H1 (cell line): ENCODE results near the gene CRABP2. TPM values are rescaled to one million over a fixed set of nuclear protein-coding genes. Genes with fewer than 3 reads are reported as not detected.

Source experiments
- CTCF ChIA-PET: fragments of 300-600 bp; sonication (Branson Sonifier 250); formaldehyde crosslinking; loops from one replicate; lab custom pipeline; 2021; ENCODE audit not compliant: partially characterized antibody; lab: Charles Lee
- POLR2A ChIA-PET: fragments of 300-600 bp; sonication (Branson Sonifier 250); formaldehyde crosslinking; loops from one replicate; lab custom pipeline; 2021; ENCODE audit warnings: inconsistent platforms; ENCODE audit not compliant: partially characterized antibody; lab: Charles Lee
- DNase-seq, 2 experiments: peaks; one replicate each; pipeline versions ENCODE4 v3.0.0 to v3.0.0-alpha.2; 2010 to 2022; ENCODE audit warnings: low spot score in 2 of 2, low read depth in 1 of 2, mixed read lengths in 1 of 2
- FAIRE-seq: peaks from 2 replicates; lab custom pipeline; 2011; peaks lifted over from hg19 to GRCh38; lab: Jason Lieb, UNC
- H2AFZ ChIP-seq: 2 replicates; pipeline ENCODE4 v1.8.1; 2012; ENCODE audit warnings: low read length, inconsistent platforms
- H2AK5ac ChIP-seq: 2 replicates; pipeline ENCODE4 v1.6.1; 2013; ENCODE audit warnings: low read depth, low read length
- H2BK120ac ChIP-seq: replicated peaks from 2 replicates; pipeline ENCODE3; 2013; ENCODE audit warnings: low read depth, low read length, inconsistent platforms
- H2BK12ac ChIP-seq: 2 replicates; pipeline ENCODE4 v1.6.1; 2013; ENCODE audit warnings: low read depth, low read length
- H2BK15ac ChIP-seq: 2 replicates; pipeline ENCODE4 v1.6.1; 2013; ENCODE audit warnings: low read length
- H2BK20ac ChIP-seq: 2 replicates; pipeline ENCODE4 v1.6.1; 2013; ENCODE audit warnings: low read length
- H2BK5ac ChIP-seq: 2 replicates; pipeline ENCODE4 v1.6.1; 2013; ENCODE audit warnings: low read depth, low read length
- H3K14ac ChIP-seq: 2 replicates; pipeline ENCODE4 v1.6.1; 2013; ENCODE audit warnings: inconsistent platforms; ENCODE audit not compliant: insufficient read length
- H3K18ac ChIP-seq: 2 replicates; pipeline ENCODE4 v1.6.1; 2013; ENCODE audit warnings: low read length; ENCODE audit errors: extremely low read depth
- H3K23ac ChIP-seq: 2 replicates; pipeline ENCODE4 v1.6.1; 2013; ENCODE audit warnings: inconsistent platforms; ENCODE audit not compliant: insufficient read length
- H3K23me2 ChIP-seq: 2 replicates; pipeline ENCODE4 v1.6.1; 2013; ENCODE audit warnings: low read depth, low read length
- H3K27ac ChIP-seq: 2 replicates; pipeline ENCODE4 v1.6.1; 2011; ENCODE audit warnings: low read depth, low read length, inconsistent platforms
- H3K27me3 ChIP-seq, 4 experiments: replicated peaks in 1 of 4; 1 replicate in 1 of 4; 2 replicates in 3 of 4; pipeline versions ENCODE4 v1.6.1 to v1.8.1; 2011 to 2013; ENCODE audit warnings: low read length in 3 of 4, mild to moderate bottlenecking in 3 of 4, inconsistent platforms in 2 of 4, mixed read lengths in 2 of 4, moderate library complexity in 1 of 4; ENCODE audit not compliant: control insufficient read depth in 3 of 4, insufficient read depth in 3 of 4; ENCODE audit errors: extremely low read depth in 1 of 4
- H3K36me3 ChIP-seq, 4 experiments: 2 replicates each; pipeline versions ENCODE4 v1.6.1 to v1.8.1; 2011 to 2013; ENCODE audit warnings: mild to moderate bottlenecking in 4 of 4, low read length in 3 of 4, moderate library complexity in 2 of 4, control low read depth in 1 of 4, inconsistent platforms in 1 of 4; ENCODE audit not compliant: insufficient read depth in 4 of 4, control insufficient read depth in 2 of 4
- H3K4ac ChIP-seq: replicated peaks from 2 replicates; pipeline ENCODE3; 2013; ENCODE audit warnings: low read length, low read depth, mixed read lengths, inconsistent platforms; ENCODE audit not compliant: insufficient read length
- H3K4me1 ChIP-seq, 4 experiments: replicated peaks in 1 of 4; 1 replicate in 1 of 4; 2 replicates in 3 of 4; pipeline versions ENCODE4 v1.6.1 to v1.8.1; 2011 to 2013; ENCODE audit warnings: low read length in 3 of 4, inconsistent platforms in 2 of 4, mixed read lengths in 1 of 4; ENCODE audit not compliant: insufficient read depth in 4 of 4, control insufficient read depth in 3 of 4
- H3K4me2 ChIP-seq, 2 experiments: 2 replicates each; pipeline versions ENCODE4 v1.6.1 to v1.8.1; 2011 to 2013; ENCODE audit warnings: low read depth in 2 of 2, low read length in 2 of 2, control low read depth in 1 of 2, inconsistent platforms in 1 of 2, mild to moderate bottlenecking in 1 of 2; ENCODE audit not compliant: insufficient read depth in 1 of 2
- H3K4me3 ChIP-seq, 4 experiments: fragments of 200-600, 300-600 bp in 1 of 4; sonication (generic), shearing (Covaris generic), sonication (Bioruptor Twin) in 1 of 4; 2 replicates each; pipeline versions ENCODE4 v1.5.1 to v1.8.1; 2011 to 2016; ENCODE audit warnings: low read length in 4 of 4, low read depth in 3 of 4, control low read depth in 2 of 4, inconsistent platforms in 2 of 4, mild to moderate bottlenecking in 2 of 4, mixed read lengths in 1 of 4, moderate library complexity in 1 of 4; ENCODE audit not compliant: insufficient read depth in 2 of 4; ENCODE audit errors: extremely low read depth in 1 of 4
- H3K56ac ChIP-seq: replicated peaks from 2 replicates; pipeline ENCODE3; 2013; ENCODE audit warnings: low read depth, mild to moderate bottlenecking, mixed read lengths, low read length, inconsistent platforms; ENCODE audit not compliant: insufficient read length
- H3K79me1 ChIP-seq: 2 replicates; pipeline ENCODE4 v1.6.1; 2013; ENCODE audit warnings: low read depth, low read length, control low read depth
- H3K79me2 ChIP-seq, 2 experiments: 2 replicates each; pipeline versions ENCODE4 v1.6.1 to v1.8.1; 2012 to 2013; ENCODE audit warnings: low read length in 2 of 2, mild to moderate bottlenecking in 2 of 2, inconsistent platforms in 1 of 2; ENCODE audit not compliant: insufficient read depth in 2 of 2, control insufficient read depth in 1 of 2
- H3K9ac ChIP-seq, 4 experiments: replicated peaks in 1 of 4; 1 replicate in 1 of 4; 2 replicates in 3 of 4; pipeline versions ENCODE4 v1.6.1 to v1.8.1; 2011 to 2013; ENCODE audit warnings: low read depth in 3 of 4, low read length in 3 of 4, control low read depth in 2 of 4, mild to moderate bottlenecking in 2 of 4, moderate library complexity in 2 of 4, inconsistent platforms in 1 of 4; ENCODE audit errors: extremely low read depth in 1 of 4
- H3K9me3 ChIP-seq, 2 experiments: 2 replicates each; pipeline versions ENCODE4 v1.6.1 to v1.8.1; 2012 to 2013; ENCODE audit warnings: mild to moderate bottlenecking in 2 of 2, moderate library complexity in 2 of 2, control low read depth in 1 of 2, inconsistent platforms in 1 of 2, low read depth in 1 of 2, low read length in 1 of 2, mixed read lengths in 1 of 2; ENCODE audit not compliant: insufficient read depth in 2 of 2
- H4K20me1 ChIP-seq, 2 experiments: replicated peaks in 1 of 2; 2 replicates each; pipeline versions ENCODE3 to v1.8.1; 2011 to 2013; ENCODE audit warnings: inconsistent platforms in 2 of 2, low read length in 2 of 2, mild to moderate bottlenecking in 1 of 2; ENCODE audit not compliant: insufficient read depth in 2 of 2, control insufficient read depth in 1 of 2
- H4K5ac ChIP-seq: 2 replicates; pipeline ENCODE4 v1.6.1; 2013; ENCODE audit warnings: low read length, low read depth, mixed read lengths, inconsistent platforms; ENCODE audit not compliant: insufficient read length
- H4K8ac ChIP-seq: 2 replicates; pipeline ENCODE4 v1.8.0; 2013; ENCODE audit warnings: mild to moderate bottlenecking, moderate library complexity, low read length, inconsistent platforms; ENCODE audit not compliant: insufficient read depth; ENCODE audit errors: extremely low read depth
- H4K91ac ChIP-seq: replicated peaks from 2 replicates; pipeline ENCODE3; 2013; ENCODE audit warnings: low read length, mixed read lengths, inconsistent platforms; ENCODE audit not compliant: insufficient read length
- BACH1 ChIP-seq: IDR thresholded peaks from 2 replicates; pipeline ENCODE4 v1.6.1; 2012; ENCODE audit warnings: low read length, improper control_type of control experiment
- BCL11A ChIP-seq, 2 experiments: IDR thresholded peaks; one replicate each; pipeline ENCODE4 v1.6.1; 2011; ENCODE audit warnings: low read depth in 2 of 2, low read length in 2 of 2, mild to moderate bottlenecking in 2 of 2
- CBX5 ChIP-seq: fragments of 300-800, 300-1000 bp; sonication (generic); IDR thresholded peaks from 2 replicates; pipeline ENCODE4 v1.7.1; 2016; ENCODE audit warnings: antibody characterized with exemption, low read length, low read depth
- CHD2 ChIP-seq: IDR thresholded peaks from 2 replicates; pipeline ENCODE4 v1.6.1; 2012; ENCODE audit warnings: low read length, improper control_type of control experiment
- HDAC6 ChIP-seq: IDR thresholded peaks from one replicate; pipeline ENCODE4 v1.7.1; 2012; ENCODE audit warnings: low read depth, mild to moderate bottlenecking, inconsistent platforms, low read length, moderate library complexity
- MAX ChIP-seq: IDR thresholded peaks from 2 replicates; pipeline ENCODE4 v1.6.1; 2012; ENCODE audit warnings: inconsistent platforms
- POU5F1 ChIP-seq: IDR thresholded peaks from 2 replicates; pipeline ENCODE4 v1.6.1; 2011; ENCODE audit warnings: low read depth, mild to moderate bottlenecking, low read length, moderate library complexity
- SIN3A ChIP-seq, 2 experiments: IDR thresholded peaks in 1 of 2; conservative IDR thresholded peaks in 1 of 2; 2 replicates each; pipeline ENCODE4 v1.6.1; 2011 to 2012; ENCODE audit warnings: low read length in 2 of 2, improper control_type of control experiment in 1 of 2, low read depth in 1 of 2, mild to moderate bottlenecking in 1 of 2
- SP1 ChIP-seq: IDR thresholded peaks from 2 replicates; pipeline ENCODE4 v1.6.1; 2011; ENCODE audit warnings: low read depth, low read length
- SRF ChIP-seq: IDR thresholded peaks from 2 replicates; pipeline ENCODE4 v1.6.1; 2011; ENCODE audit warnings: mild to moderate bottlenecking, low read depth, low read length, moderate library complexity
- ZNF274 ChIP-seq: IDR thresholded peaks from 2 replicates; pipeline ENCODE4 v1.7.0; 2012; ENCODE audit warnings: low read length, borderline replicate concordance; ENCODE audit errors: extremely low read depth
- WGBS, 2 experiments: shearing (Covaris generic) in 1 of 2; methylation state at CpG; one replicate each; pipeline versions ENCODE4 v1.1.6 to v1.1.7; 2013 to 2015; ENCODE audit warnings: low lambda C conversion rate in 2 of 2, mixed read lengths in 2 of 2, inconsistent platforms in 1 of 2, low coverage in 1 of 2, missing lambda C conversion rate in 1 of 2; ENCODE audit not compliant: insufficient replicate concordance in 2 of 2, insufficient coverage in 1 of 2, insufficient read length in 1 of 2; ENCODE audit errors: extremely low coverage in 1 of 2, missing lambda C conversion rate in 1 of 2; 5-methylcytosine and 5-hydroxymethylcytosine counted together
- polyA plus RNA-seq, 7 experiments: library from polyadenylated mRNA; depleted of rRNA in 3 of 7; stranded (reverse) in 5 of 7; unstranded in 2 of 7; fragments of >200 nt in 5 of 7; fragments of 200-250 nt in 2 of 7; gene quantifications; 1 replicate in 5 of 7; 2 replicates in 1 of 7; 4 replicates in 1 of 7; pipeline versions ENCODE4 v1.2.1 to v1.2.3, GENCODE V29; 2011 to 2013; ENCODE audit warnings: missing spikeins in 2 of 7, mixed read lengths in 2 of 7
- total RNA-seq: library from RNA; stranded (reverse); fragmentation: NEBNext Ultra II Directional; extraction: Animal tissue kit (Norgen Biotek cat#: 25700); gene quantifications from 2 replicates; pipeline ENCODE4 v1.2.1, GENCODE V29; 2021

CRABP2 gene
- total and polyA plus RNA-seq, 2 of the 8 experiments (the other 6 are each of a cell fraction or from before 2014, with no cell fraction given) = 69.2 to 119 TPM

- peak overlapping the region; percentile 98 for H3K4ac ChIP-seq
- H4K91ac ChIP-seq = peak overlapping the region; percentile 99
- 9% methylated on average over 6 of the region's 8 CpGs; no CpG with 5 or more reads in 1 of the 2 experiments for WGBS, 2 experiments
- H2BK5ac ChIP-seq = peak overlapping the region; percentile 99
- peak overlapping the region; percentile 28 for H3K56ac ChIP-seq
- peak overlapping the region; percentile 91; the same call in 1 of the 2 replicates for H4K8ac ChIP-seq
- H4K20me1 ChIP-seq = peaks cover 4 to 10% of the 10 kb centered on the region in 2 experiments
- peak overlapping the region; percentile 68 for H3K14ac ChIP-seq
- H3K79me2 ChIP-seq = peaks cover 7 to 24% of the 10 kb centered on the region in 2 experiments; a peak in 2 of 4 replicates
- no peaks in the 10 kb centered on the region for H3K79me1 ChIP-seq
- peaks cover 0 to 19% (median 8%) of the 10 kb centered on the region in 4 experiments; a peak in 4 of 7 replicates for H3K27me3 ChIP-seq
- peak overlapping the region; percentile 50 to 80 (median 70) for H3K4me3 ChIP-seq
- H2BK120ac ChIP-seq = peak overlapping the region; percentile 77
- no peak overlapping the region for H2AK5ac ChIP-seq
- H3K23ac ChIP-seq = no peak overlapping the region
- H3K9ac ChIP-seq = peak overlapping the region in 2 of 4 experiments; percentile 31 to 46; a peak in 3 of 7 replicates
- H3K18ac ChIP-seq = peak overlapping the region; percentile 96
- H3K9me3 ChIP-seq = no peaks in the 10 kb centered on the region
- POLR2A ChIA-PET = interaction anchor here (0.6 to 16.9 kb wide), 25 partner anchors 8 to 219 kb away, joined by 3 to 530 read pairs (median 7); partner anchors contain the start of genes ISG20L2, METTL25B, MRPL24 and NES
- H3K27ac ChIP-seq = peak overlapping the region; percentile 57
- H3K4me1 ChIP-seq = peaks cover 30 to 68% (median 48%) of the 10 kb centered on the region in 4 experiments
- peak overlapping the region; percentile 98 for H2BK20ac ChIP-seq
- peak overlapping the region; percentile 93 for H4K5ac ChIP-seq
- peak; percentile 45 for FAIRE-seq
- DNase-seq = peak in 1 of 2 experiments; percentile 72
- H2BK15ac ChIP-seq = peak overlapping the region; percentile 88
- CTCF ChIA-PET = interaction anchor here (1.0 to 66.0 kb wide), 12 partner anchors 2 to 183 kb away, joined by 3 to 4284 read pairs (median 14); partner anchors contain the start of genes BCAN, CRABP2, INSRR and ISG20L2
- H2AFZ ChIP-seq = no peak overlapping the region
- peaks cover 31% of the 10 kb centered on the region; the same call in 1 of the 2 replicates for H3K23me2 ChIP-seq
- peak overlapping the region; percentile 77 to 94 for H3K4me2 ChIP-seq
- H3K36me3 ChIP-seq = peaks cover 0 to 3% (median 0%) of the 10 kb centered on the region in 4 experiments; a peak in 1 of 8 replicates
- H2BK12ac ChIP-seq = peak overlapping the region; percentile 99
- peak; percentile 46; the same call in 1 of the 2 replicates for TF ChIP-seq SP1
- TF ChIP-seq BCL11A (IDR thresholded peaks at IDR 0.05; ENCODE audit: low read depth in 2 of 2, low read length in 2 of 2) = no peak
- peak; percentile 30; the same call in 1 of the 2 replicates for TF ChIP-seq MAX
- no peak for TF ChIP-seq HDAC6
- no peak for TF ChIP-seq CHD2
- TF ChIP-seq SRF = no peak
- TF ChIP-seq BACH1 = no peak
- no peak for TF ChIP-seq SIN3A (conservative IDR thresholded peaks at IDR 0.05 in 1 of 2, IDR thresholded peaks at IDR 0.05 in 1 of 2; ENCODE audit: low read depth in 1 of 2, low read length in 2 of 2)
- no peak for TF ChIP-seq POU5F1
- no peak for TF ChIP-seq ZNF274
- no peak for TF ChIP-seq CBX5
These were observed 2.2 kb upstream of the CRABP2 start for GRCh38 chr1:156707417-156708217.
